Subcutaneous adipose tissue (tissue), 4 donors: ENCODE results near the gene RSBN1L. TPM values are rescaled to one million over a fixed set of nuclear protein-coding genes. Genes with fewer than 3 reads are reported as not detected.

Experiments
- CTCF ChIP-seq: fragments of 450-650 bp; IDR thresholded peaks from one replicate; pipeline ENCODE4 v1.5.1; 2016; ENCODE audit warnings: low read depth, mild to moderate bottlenecking, control low read depth, antibody characterized with exemption, moderate library complexity
- total RNA-seq, 4 donors: library from RNA; depleted of rRNA; stranded (reverse); fragments of >200 nt; gene quantifications; one replicate each; pipeline ENCODE4 v1.1.0, GENCODE V29; 2016

Gene RSBN1L
- total RNA-seq, 4 donors from 2014 or later: 16.0 to 20.6 (median 18.5) TPM

- TF ChIP-seq CTCF: no peak
Measured at GRCh38 chr7:77674878-77675277, 21.4 kb upstream of the RSBN1L start.

GRCh38 chr7:77679608-77680007 lies 16.7 kb upstream of the RSBN1L start:
- no peak for TF ChIP-seq CTCF

- no peak for TF ChIP-seq CTCF
Measured at GRCh38 chr7:77680266-77680665, 16.0 kb upstream of the RSBN1L start.

- no peak for TF ChIP-seq CTCF
Measured at GRCh38 chr7:77684030-77684429, 12.2 kb upstream of the RSBN1L start.

- TF ChIP-seq CTCF: no peak
Measured at GRCh38 chr7:77685233-77685632, 11.0 kb upstream of the RSBN1L start.

GRCh38 chr7:77687100-77687746 lies 9.0 kb upstream of the RSBN1L start:
- TF ChIP-seq CTCF: no peak

GRCh38 chr7:77687747-77688144 lies 8.5 kb upstream of the RSBN1L start:
- TF ChIP-seq CTCF: no peak
